Right ventricle myocardium inferior (tissue), 1 donor: ENCODE data around the gene AP2S1. TPM values are rescaled to one million over a fixed set of nuclear protein-coding genes. Genes with fewer than 3 reads are reported as not detected.
"Not testable (repeated sequence)": the region's sequence is repeated elsewhere in the genome, so short reads cannot be mapped to it uniquely, and the experiment has no call there.

Experiments used
- ATAC-seq: fragments of 200-7000 bp; cut with Tn5 transposase; one replicate; pipeline ENCODE4 v1.9.1; 2020; ENCODE audit warnings: mild to moderate bottlenecking, moderate library complexity
- DNase-seq: peaks from one replicate; pipeline ENCODE4 v3.0.0; 2021; ENCODE audit errors: missing footprints
- intact Hi-C: fragments of 100-400 bp; cut with DNase I; formaldehyde crosslinking; loops from one replicate; pipeline ENCODE4 v1.11.0; 2022
- total RNA-seq: library from RNA; stranded (reverse); fragmentation: NEBNext Ultra II Directional; extraction: Animal tissue kit (Norgen Biotek cat#: 25700); gene quantifications from one replicate; pipeline ENCODE4 v1.2.1, GENCODE V29; 2021
- donor health status: DM: no; HTN: yes; CAD: no; lungs with severe emphysema.

The AP2S1 gene
- total RNA-seq, 1 donor from 2014 or later = 94.7 TPM

- intact Hi-C loops = no loop called here
- ATAC-seq = no peak
Measured at GRCh38 chr19:46849610-46850009, 1.0 kb downstream of the AP2S1 start.

GRCh38 chr19:46848389-46848788 is 2.3 kb downstream of the AP2S1 start:
- intact Hi-C loops = no loop called here
- ATAC-seq (no peak), DNase-seq (no peak)

More at GRCh38 chr19:46849610-46850009, 1.0 kb downstream of the AP2S1 start:
- no peak for DNase-seq

GRCh38 chr19:46847528-46847927 is 3.1 kb downstream of the AP2S1 start:
- intact Hi-C loops = no loop called here
- ATAC-seq (no peak), DNase-seq (no peak)

- DNase-seq = no peak
- no peak for ATAC-seq
- intact Hi-C loops = no loop called here
Measured at GRCh38 chr19:46845959-46846459, 4.6 kb downstream of the AP2S1 start.

GRCh38 chr19:46844067-46844489 is 6.6 kb downstream of the AP2S1 start:
- ATAC-seq = no peak
- DNase-seq = no peak
- intact Hi-C loops = no loop called here

GRCh38 chr19:46842791-46843190 is 7.9 kb downstream of the AP2S1 start:
- intact Hi-C loops = no loop called here
- DNase-seq (no peak), ATAC-seq (no peak)

GRCh38 chr19:46841458-46842083 is 9.1 kb downstream of the AP2S1 start:
- ATAC-seq (peak; percentile 69), DNase-seq (no peak)
- intact Hi-C loops = no loop called here

- intact Hi-C loops = loop anchor here (1.0 kb wide), 1 partner anchor 83 kb away; no protein-coding TSS in a partner anchor
- DNase-seq = no peak
Measured at GRCh38 chr19:46840498-46840942, 10.1 kb downstream of the AP2S1 start.

GRCh38 chr19:46839752-46840497 is 10.7 kb downstream of the AP2S1 start:
- intact Hi-C loops = loop anchor here (1.0 kb wide), 1 partner anchor 83 kb away; no protein-coding TSS in a partner anchor
- ATAC-seq (no peak), DNase-seq (no peak)

More at GRCh38 chr19:46840498-46840942, 10.1 kb downstream of the AP2S1 start:
- ATAC-seq = peak; percentile 66

GRCh38 chr19:46838160-46838559 is 12.5 kb downstream of the AP2S1 start:
- ATAC-seq = no peak
- no peak for DNase-seq
- intact Hi-C loops = no loop called here

- DNase-seq (no peak), ATAC-seq (no peak)
- intact Hi-C loops = no loop called here
Measured at GRCh38 chr19:46834984-46835383, 15.7 kb downstream of the AP2S1 start.

GRCh38 chr19:46834121-46834520 is 16.5 kb downstream of the AP2S1 start:
- no peak for ATAC-seq
- intact Hi-C loops = no loop called here
- DNase-seq = no peak

GRCh38 chr19:46830864-46831263 is 19.8 kb downstream of the AP2S1 start:
- ATAC-seq (no peak), DNase-seq (no peak)
- intact Hi-C loops = no loop called here

GRCh38 chr19:46828484-46828883 is 22.2 kb downstream of the AP2S1 start:
- no peak for DNase-seq
- intact Hi-C loops = no loop called here

GRCh38 chr19:46825731-46826055 is 25.0 kb downstream of the AP2S1 start:
- DNase-seq (no peak), ATAC-seq (no peak)
- intact Hi-C loops = no loop called here

More at GRCh38 chr19:46828484-46828883, 22.2 kb downstream of the AP2S1 start:
- no peak for ATAC-seq

- DNase-seq (no peak), ATAC-seq (peak; percentile 24)
- intact Hi-C loops = no loop called here
Measured at GRCh38 chr19:46824890-46825730, 25.5 kb downstream of the AP2S1 start.

- intact Hi-C loops = no loop called here
- no peak for DNase-seq
- ATAC-seq = no peak
Measured at GRCh38 chr19:46823049-46823448, 27.6 kb downstream of the AP2S1 start.

- intact Hi-C loops, DNase-seq, ATAC-seq: not testable (repeated sequence)
Measured at GRCh38 chr19:46822410-46822787, 28.2 kb downstream of the AP2S1 start.
